Measurements from ENCODE around the gene CD82. TPM values are rescaled to one million over a fixed set of nuclear protein-coding genes. Genes with fewer than 3 reads are reported as not detected.

Gene CD82
- total and polyA plus RNA-seq, 2 of the 13 experiments (the other 11 are each of a cell fraction or from before 2014, with no cell fraction given) = 0.05 TPM; not detected in 1

DNA sequence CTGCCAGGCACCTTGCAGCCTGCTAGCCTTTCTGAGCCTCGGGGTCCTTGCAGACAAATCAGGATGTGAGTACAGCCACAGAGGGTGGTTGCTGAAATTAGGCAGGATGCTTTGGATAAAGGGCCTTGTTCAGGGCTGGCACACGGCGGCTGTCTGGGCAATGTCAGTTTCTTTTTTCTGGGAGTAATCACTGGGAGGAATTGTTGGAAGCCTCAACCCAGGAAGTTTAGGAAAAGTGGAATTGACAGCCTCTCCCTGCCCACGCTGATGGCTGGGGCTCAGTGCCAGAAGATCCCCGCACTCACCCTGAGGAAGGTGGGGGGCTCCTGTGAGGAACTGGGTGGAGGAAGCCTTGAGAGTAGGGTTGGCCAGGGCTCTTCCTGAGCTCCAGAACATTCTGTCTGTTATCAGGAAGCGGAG, 37.4 kb downstream of the CD82 start (continued):
- TF ChIP-seq, protein P1, sequence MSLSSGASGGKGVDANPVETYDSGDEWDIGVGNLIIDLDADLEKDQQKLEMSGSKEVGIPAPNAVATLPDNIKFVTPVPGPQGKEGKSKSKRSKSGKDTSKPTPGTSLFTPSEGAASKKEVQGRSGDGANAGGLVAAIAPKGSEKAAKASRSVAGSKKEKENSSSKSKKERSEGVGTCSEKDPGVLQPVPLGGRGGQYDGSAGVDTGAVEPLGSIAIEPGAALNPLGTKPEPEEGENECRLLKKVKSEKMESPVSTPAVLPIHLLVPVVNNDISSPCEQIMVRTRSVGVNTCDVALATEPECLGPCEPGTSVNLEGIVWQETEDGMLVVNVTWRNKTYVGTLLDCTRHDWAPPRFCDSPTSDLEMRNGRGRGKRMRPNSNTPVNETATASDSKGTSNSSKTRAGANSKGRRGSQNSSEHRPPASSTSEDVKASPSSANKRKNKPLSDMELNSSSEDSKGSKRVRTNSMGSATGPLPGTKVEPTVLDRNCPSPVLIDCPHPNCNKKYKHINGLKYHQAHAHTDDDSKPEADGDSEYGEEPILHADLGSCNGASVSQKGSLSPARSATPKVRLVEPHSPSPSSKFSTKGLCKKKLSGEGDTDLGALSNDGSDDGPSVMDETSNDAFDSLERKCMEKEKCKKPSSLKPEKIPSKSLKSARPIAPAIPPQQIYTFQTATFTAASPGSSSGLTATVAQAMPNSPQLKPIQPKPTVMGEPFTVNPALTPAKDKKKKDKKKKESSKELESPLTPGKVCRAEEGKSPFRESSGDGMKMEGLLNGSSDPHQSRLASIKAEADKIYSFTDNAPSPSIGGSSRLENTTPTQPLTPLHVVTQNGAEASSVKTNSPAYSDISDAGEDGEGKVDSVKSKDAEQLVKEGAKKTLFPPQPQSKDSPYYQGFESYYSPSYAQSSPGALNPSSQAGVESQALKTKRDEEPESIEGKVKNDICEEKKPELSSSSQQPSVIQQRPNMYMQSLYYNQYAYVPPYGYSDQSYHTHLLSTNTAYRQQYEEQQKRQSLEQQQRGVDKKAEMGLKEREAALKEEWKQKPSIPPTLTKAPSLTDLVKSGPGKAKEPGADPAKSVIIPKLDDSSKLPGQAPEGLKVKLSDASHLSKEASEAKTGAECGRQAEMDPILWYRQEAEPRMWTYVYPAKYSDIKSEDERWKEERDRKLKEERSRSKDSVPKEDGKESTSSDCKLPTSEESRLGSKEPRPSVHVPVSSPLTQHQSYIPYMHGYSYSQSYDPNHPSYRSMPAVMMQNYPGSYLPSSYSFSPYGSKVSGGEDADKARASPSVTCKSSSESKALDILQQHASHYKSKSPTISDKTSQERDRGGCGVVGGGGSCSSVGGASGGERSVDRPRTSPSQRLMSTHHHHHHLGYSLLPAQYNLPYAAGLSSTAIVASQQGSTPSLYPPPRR (CRISPR knock-in tag; IDR thresholded peaks at IDR 0.05; ENCODE audit: borderline replicate concordance) = no peak
- TF ChIP-seq TAF15 (IDR thresholded peaks at IDR 0.05; ENCODE audit: low read depth, low read length, poor library complexity, severe bottlenecking) = no peak

DNA sequence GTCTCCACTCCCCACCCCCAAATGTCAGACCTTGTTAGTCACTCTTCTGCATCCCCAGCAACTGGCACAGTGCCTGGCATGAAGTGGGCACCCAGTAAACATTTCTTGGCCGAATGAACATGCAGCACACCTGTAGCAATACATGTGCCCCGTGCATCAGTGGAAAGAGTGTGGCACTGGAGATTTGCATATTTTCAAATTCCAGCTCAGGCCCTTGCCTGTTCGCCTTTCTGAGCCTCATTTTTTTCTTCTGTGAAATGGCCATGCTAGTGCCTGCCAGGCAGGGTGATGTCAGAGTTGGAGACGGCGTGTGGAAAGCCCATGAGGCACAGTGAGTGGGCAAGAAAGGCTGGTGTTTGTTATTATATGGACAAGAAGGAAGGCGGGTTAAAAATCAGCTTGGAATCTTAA, 38.7 kb downstream of the CD82 start:
- in situ Hi-C loops (cut with HindIII; ENCODE audit: extremely low pct_ligation_motif_present, low pct_unique_long_range_greater_than_20kb) = no loop called here
- no peak overlapping the region for H3K9ac ChIP-seq (ENCODE audit: insufficient read depth, low read depth, low read length)
- CTCF ChIA-PET (ENCODE audit: low intra/inter-chr PET ratio, low total read pairs) = no interaction called here
- no peak for TF ChIP-seq ZNF446 (CRISPR knock-in tag; IDR thresholded peaks at IDR 0.05)
- TF ChIP-seq NFYC (CRISPR knock-in tag; IDR thresholded peaks at IDR 0.05) = no peak
- TF ChIP-seq KAT7 (CRISPR knock-in tag; IDR thresholded peaks at IDR 0.05; ENCODE audit: borderline replicate concordance) = no peak
- no peak for TF ChIP-seq GTF3A (CRISPR knock-in tag; conservative IDR thresholded peaks at IDR 0.05)
- no peak for TF ChIP-seq NFIB (CRISPR knock-in tag; IDR thresholded peaks at IDR 0.05; ENCODE audit: borderline replicate concordance)
- TF ChIP-seq, protein P2, sequence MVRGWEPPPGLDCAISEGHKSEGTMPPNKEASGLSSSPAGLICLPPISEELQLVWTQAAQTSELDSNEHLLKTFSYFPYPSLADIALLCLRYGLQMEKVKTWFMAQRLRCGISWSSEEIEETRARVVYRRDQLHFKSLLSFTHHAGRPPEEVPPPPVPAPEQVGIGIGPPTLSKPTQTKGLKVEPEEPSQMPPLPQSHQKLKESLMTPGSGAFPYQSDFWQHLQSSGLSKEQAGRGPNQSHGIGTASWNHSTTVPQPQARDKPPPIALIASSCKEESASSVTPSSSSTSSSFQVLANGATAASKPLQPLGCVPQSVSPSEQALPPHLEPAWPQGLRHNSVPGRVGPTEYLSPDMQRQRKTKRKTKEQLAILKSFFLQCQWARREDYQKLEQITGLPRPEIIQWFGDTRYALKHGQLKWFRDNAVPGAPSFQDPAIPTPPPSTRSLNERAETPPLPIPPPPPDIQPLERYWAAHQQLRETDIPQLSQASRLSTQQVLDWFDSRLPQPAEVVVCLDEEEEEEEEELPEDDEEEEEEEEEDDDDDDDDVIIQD (CRISPR knock-in tag; IDR thresholded peaks at IDR 0.05; ENCODE audit: low read depth) = no peak
- TF ChIP-seq, protein P3, sequence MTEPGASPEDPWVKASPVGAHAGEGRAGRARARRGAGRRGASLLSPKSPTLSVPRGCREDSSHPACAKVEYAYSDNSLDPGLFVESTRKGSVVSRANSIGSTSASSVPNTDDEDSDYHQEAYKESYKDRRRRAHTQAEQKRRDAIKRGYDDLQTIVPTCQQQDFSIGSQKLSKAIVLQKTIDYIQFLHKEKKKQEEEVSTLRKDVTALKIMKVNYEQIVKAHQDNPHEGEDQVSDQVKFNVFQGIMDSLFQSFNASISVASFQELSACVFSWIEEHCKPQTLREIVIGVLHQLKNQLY (CRISPR knock-in tag; IDR thresholded peaks at IDR 0.05) = no peak
- TF ChIP-seq, protein P4, sequence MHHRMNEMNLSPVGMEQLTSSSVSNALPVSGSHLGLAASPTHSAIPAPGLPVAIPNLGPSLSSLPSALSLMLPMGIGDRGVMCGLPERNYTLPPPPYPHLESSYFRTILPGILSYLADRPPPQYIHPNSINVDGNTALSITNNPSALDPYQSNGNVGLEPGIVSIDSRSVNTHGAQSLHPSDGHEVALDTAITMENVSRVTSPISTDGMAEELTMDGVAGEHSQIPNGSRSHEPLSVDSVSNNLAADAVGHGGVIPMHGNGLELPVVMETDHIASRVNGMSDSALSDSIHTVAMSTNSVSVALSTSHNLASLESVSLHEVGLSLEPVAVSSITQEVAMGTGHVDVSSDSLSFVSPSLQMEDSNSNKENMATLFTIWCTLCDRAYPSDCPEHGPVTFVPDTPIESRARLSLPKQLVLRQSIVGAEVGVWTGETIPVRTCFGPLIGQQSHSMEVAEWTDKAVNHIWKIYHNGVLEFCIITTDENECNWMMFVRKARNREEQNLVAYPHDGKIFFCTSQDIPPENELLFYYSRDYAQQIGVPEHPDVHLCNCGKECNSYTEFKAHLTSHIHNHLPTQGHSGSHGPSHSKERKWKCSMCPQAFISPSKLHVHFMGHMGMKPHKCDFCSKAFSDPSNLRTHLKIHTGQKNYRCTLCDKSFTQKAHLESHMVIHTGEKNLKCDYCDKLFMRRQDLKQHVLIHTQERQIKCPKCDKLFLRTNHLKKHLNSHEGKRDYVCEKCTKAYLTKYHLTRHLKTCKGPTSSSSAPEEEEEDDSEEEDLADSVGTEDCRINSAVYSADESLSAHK (CRISPR knock-in tag; IDR thresholded peaks at IDR 0.05; ENCODE audit: borderline replicate concordance) = no peak
- TF ChIP-seq CREB1 (IDR thresholded peaks at IDR 0.05) = no peak
- TF ChIP-seq CREB1 (CRISPR knock-in tag; IDR thresholded peaks at IDR 0.05) = no peak
- no peak for TF ChIP-seq CEBPB (IDR thresholded peaks at IDR 0.05; ENCODE audit: borderline replicate concordance, low read depth, low read length)
- no peak for TF ChIP-seq MTA3 (CRISPR knock-in tag; IDR thresholded peaks at IDR 0.05)

More for the DNA sequence above, 38.7 kb downstream of the CD82 start:
- Histone ChIP-seq H3K36me3 (replicated peaks in 1 of 2; ENCODE audit: control insufficient read depth in 1 of 2, insufficient read depth in 2 of 2, low read length in 2 of 2) (no peaks in the 10 kb centered on the region), H3K4me3 (replicated peaks in 1 of 3; ENCODE audit: insufficient read depth in 1 of 3, low read depth in 2 of 3, low read length in 3 of 3) (no peak overlapping the region), H2AFZ (ENCODE audit: low read length) (no peak overlapping the region), H3K27ac (ENCODE audit: extremely low read length, insufficient read depth, low read length) (no peak overlapping the region), H3K4me2 (ENCODE audit: low read depth, low read length) (no peak overlapping the region), H4K20me1 (ENCODE audit: insufficient read depth, low read length) (no peaks in the 10 kb centered on the region), H3K9me3 (ENCODE audit: low read length) (no peaks in the 10 kb centered on the region), H3K79me2 (ENCODE audit: insufficient read depth, low read length) (no peaks in the 10 kb centered on the region), H3K4me1 (ENCODE audit: insufficient read depth, low read length) (no peaks in the 10 kb centered on the region), H3K27me3 (ENCODE audit: control insufficient read depth in 1 of 2, insufficient read depth in 2 of 2, low read length in 2 of 2) (peaks cover 2 to 19% of the 10 kb centered on the region in 2 experiments; a peak in 2 of 5 replicates)
- FAIRE-seq (no peak), ATAC-seq (no peak), DNase-seq (ENCODE audit: low spot score) (no peak)
- WGBS (ENCODE audit: low lambda C conversion rate) = 9% methylated on average over 6 of the region's 6 CpGs
- POLR2A ChIA-PET = no interaction called here
- BruUV-seq (replicated peaks) = no TSS peak
- intact Hi-C loops (cut with micrococcal nuclease; ENCODE audit: unreplicated experiment) = no loop called here
